CD14-positive monocyte (primary cell): ENCODE results near the gene ZFP91. TPM values are rescaled to one million over a fixed set of nuclear protein-coding genes. Genes with fewer than 3 reads are reported as not detected.

ENCODE experiments used
- DNase-seq, 3 donors: peaks; one replicate each; pipeline ENCODE4 v3.0.0-alpha.2; 2011 to 2022
- H2AFZ ChIP-seq: 2 replicates; pipeline ENCODE4 v1.6.0; 2012; ENCODE audit warnings: mild to moderate bottlenecking, low read depth, low read length, inconsistent platforms; ENCODE audit not compliant: insufficient read depth, poor library complexity, severe bottlenecking
- H3K27ac ChIP-seq, 2 donors: 1 replicate in 1 of 2; 2 replicates in 1 of 2; pipeline ENCODE4 v1.5.1; 2012 to 2013; ENCODE audit warnings: low read length in 2 of 2, control low read depth in 1 of 2, inconsistent platforms in 1 of 2, low read depth in 1 of 2, mild to moderate bottlenecking in 1 of 2
- H3K27me3 ChIP-seq, 2 donors: one replicate each; pipeline versions ENCODE4 v1.6.0 to v1.6.1; 2011 to 2013; ENCODE audit warnings: low read length in 2 of 2; ENCODE audit not compliant: control insufficient read depth in 2 of 2, insufficient read depth in 2 of 2
- H3K36me3 ChIP-seq, 2 donors: replicated peaks in 1 of 2; 1 replicate in 1 of 2; 2 replicates in 1 of 2; pipeline versions ENCODE4 v1.5.1 to v1.6.1; 2012 to 2013; ENCODE audit warnings: low read length in 2 of 2, control low read depth in 1 of 2, inconsistent platforms in 1 of 2, mild to moderate bottlenecking in 1 of 2; ENCODE audit not compliant: insufficient read depth in 2 of 2, control insufficient read depth in 1 of 2
- H3K4me1 ChIP-seq, 2 donors: 1 replicate in 1 of 2; 2 replicates in 1 of 2; pipeline versions ENCODE4 v1.5.1 to v1.6.1; 2012 to 2013; ENCODE audit warnings: low read length in 2 of 2, control low read depth in 1 of 2, inconsistent platforms in 1 of 2, mild to moderate bottlenecking in 1 of 2, moderate library complexity in 1 of 2; ENCODE audit not compliant: insufficient read depth in 2 of 2, control insufficient read depth in 1 of 2
- H3K4me2 ChIP-seq: replicated peaks from 2 replicates; pipeline ENCODE3; 2012; ENCODE audit warnings: low read length, moderate library complexity, mild to moderate bottlenecking; ENCODE audit not compliant: poor library complexity, severe bottlenecking; ENCODE audit errors: extremely low read depth
- H3K4me3 ChIP-seq, 3 experiments: fragments of 200-600 bp in 1 of 3; sonication (generic) in 1 of 3; replicated peaks in 1 of 3; 1 replicate in 2 of 3; 2 replicates in 1 of 3; pipeline ENCODE4 v1.5.1; 2011 to 2013; ENCODE audit warnings: low read length in 3 of 3, mild to moderate bottlenecking in 3 of 3, control low read depth in 2 of 3, low read depth in 2 of 3, inconsistent platforms in 1 of 3, moderate library complexity in 1 of 3
- H3K79me2 ChIP-seq: 2 replicates; pipeline ENCODE4 v1.6.0; 2012; ENCODE audit warnings: mild to moderate bottlenecking, control low read depth, inconsistent platforms, low read length, moderate library complexity; ENCODE audit not compliant: insufficient read depth
- H3K9ac ChIP-seq: 2 replicates; pipeline ENCODE4 v1.6.0; 2017; ENCODE audit warnings: low read length, mild to moderate bottlenecking; ENCODE audit not compliant: insufficient read depth, poor library complexity, severe bottlenecking
- H3K9me3 ChIP-seq, 2 donors: replicated peaks in 1 of 2; 1 replicate in 1 of 2; 2 replicates in 1 of 2; pipeline versions ENCODE4 v1.5.1 to v1.6.1; 2012 to 2013; ENCODE audit warnings: low read length in 2 of 2, control low read depth in 1 of 2; ENCODE audit not compliant: control insufficient read depth in 1 of 2, insufficient read depth in 1 of 2
- H4K20me1 ChIP-seq: 2 replicates; pipeline ENCODE4 v1.6.0; 2012; ENCODE audit warnings: mild to moderate bottlenecking, low read length, control low read depth, moderate library complexity; ENCODE audit not compliant: insufficient read depth
- H3K27ac Mint-ChIP-seq, 7 donors: one replicate each; pipeline ENCODE4 v1.8.0; 2020; ENCODE audit warnings: mild to moderate bottlenecking in 7 of 7, mixed read lengths in 7 of 7, moderate library complexity in 6 of 7, inconsistent platforms in 2 of 7
- H3K27me3 Mint-ChIP-seq, 3 donors: one replicate each; pipeline ENCODE4 v1.8.0; 2021 to 2022; ENCODE audit warnings: low read depth in 3 of 3, mild to moderate bottlenecking in 3 of 3, mixed read lengths in 3 of 3, moderate library complexity in 3 of 3, inconsistent platforms in 1 of 3
- H3K36me3 Mint-ChIP-seq, 2 donors: one replicate each; pipeline ENCODE4 v1.8.0; 2020; ENCODE audit warnings: mixed read lengths in 2 of 2, inconsistent platforms in 1 of 2, mild to moderate bottlenecking in 1 of 2
- H3K4me1 Mint-ChIP-seq: one replicate; pipeline ENCODE4 v1.8.0; 2020; ENCODE audit warnings: mild to moderate bottlenecking, mixed read lengths
- H3K4me3 Mint-ChIP-seq, 2 donors: one replicate each; pipeline ENCODE4 v1.8.0; 2020; ENCODE audit warnings: mild to moderate bottlenecking in 2 of 2, mixed read lengths in 2 of 2, moderate library complexity in 1 of 2
- H3K9me3 Mint-ChIP-seq, 7 donors: one replicate each; pipeline ENCODE4 v1.8.0; 2020 to 2022; ENCODE audit warnings: mixed read lengths in 7 of 7, mild to moderate bottlenecking in 6 of 7, moderate library complexity in 6 of 7, inconsistent platforms in 2 of 7
- CTCF ChIP-seq: fragments of 200-600 bp; IDR thresholded peaks from one replicate; pipeline ENCODE4 v1.8.0; 2022; ENCODE audit warnings: antibody characterized with exemption, mild to moderate bottlenecking
- WGBS: methylation state at CpG from one replicate; pipeline ENCODE4 v1.1.5; 2013; ENCODE audit warnings: missing lambda C conversion rate; ENCODE audit not compliant: insufficient coverage; 5-methylcytosine and 5-hydroxymethylcytosine counted together
- intact Hi-C, 2 donors: fragments of 100-400 bp; cut with micrococcal nuclease; formaldehyde crosslinking; loops; one replicate each; pipeline versions ENCODE4 v1.15.0 to v1.15.1; 2023
- polyA minus RNA-seq: library from RNA; depleted of rRNA, polyadenylated mRNA; stranded (reverse); fragments of >200 nt; gene quantifications from 2 replicates; pipeline ENCODE4 v1.2.3, GENCODE V29; 2012
- polyA plus RNA-seq, 3 donors: library from polyadenylated mRNA; depleted of rRNA in 1 of 3; unstranded in 2 of 3; stranded (reverse) in 1 of 3; fragments of 300-500 nt in 2 of 3; fragments of >200 nt in 1 of 3; fragmentation: Illumina TruSeq in 2 of 3; gene quantifications; 1 replicate in 2 of 3; 2 replicates in 1 of 3; pipeline ENCODE4 v1.2.3, GENCODE V29; 2012 to 2021
- total RNA-seq, 12 experiments: library from RNA in 1 of 12; stranded (reverse) in 1 of 12; fragments of 120-200 nt in 1 of 12; gene quantifications; one replicate each; pipeline ENCODE4 v1.2.4 and lab custom pipeline; 2013 to 2026; ENCODE audit warnings: mixed read lengths in 6 of 12, inconsistent platforms in 1 of 12

The ZFP91 gene
- 40.8 TPM for total RNA-seq (2013)
- polyA plus RNA-seq = 10 to 100 TPM in 1 of 3 donors, 1 to 10 TPM in 2; 8.0 to 15.8 (median 8.3) TPM
- polyA minus RNA-seq = 14.4 and 23.8 TPM in 2 replicates
- 86.6 to 296 (median 213) reads per million in 11 experiments for total RNA-seq (lab: John Stamatoyannopoulos, UW)

- peaks cover 62 to 76% of the 10 kb centered on the region in 2 donors for H3K4me1 ChIP-seq
- H3K9ac ChIP-seq = peak within 1 kb of the TSS; percentile 98
- Mint-ChIP-seq H3K4me3 (peak within 1 kb of the TSS; percentile 99 to 100), H3K27ac (peak within 1 kb of the TSS; percentile 100), H3K9me3 (peaks cover 0 to 2% (median 0%) of the 10 kb centered on the region in 7 donors), H3K4me1 (peaks cover 67% of the 10 kb centered on the region), H3K27me3 (peaks cover 0 to 2% (median 0%) of the 10 kb centered on the region in 3 donors), H3K36me3 (peaks cover 2 to 4% of the 10 kb centered on the region in 2 donors)
- intact Hi-C loops = loop anchor here in 1 of 2 donors (5.0 to 10.0 kb wide), 5 partner anchors 566 to 1039 kb away; partner anchors contain the start of genes FAM111A, MPEG1, OSBP and ZDHHC5
- H3K27ac ChIP-seq = peak within 1 kb of the TSS; percentile 100
- H3K4me2 ChIP-seq = peak within 1 kb of the TSS; percentile 80
- H3K4me3 ChIP-seq = peak within 1 kb of the TSS; percentile 75 to 99 (median 89)
- no peaks in the 10 kb centered on the region for H3K9me3 ChIP-seq
- H3K27me3 ChIP-seq = no peaks in the 10 kb centered on the region
- no peaks in the 10 kb centered on the region for H3K36me3 ChIP-seq
- peak; percentile 97 to 99 (median 99) for DNase-seq
- peak within 1 kb of the TSS; percentile 66 for H2AFZ ChIP-seq
- H3K79me2 ChIP-seq = peaks cover 74% of the 10 kb centered on the region
- H4K20me1 ChIP-seq = peaks cover 48% of the 10 kb centered on the region
- no peak for TF ChIP-seq CTCF
- 2% methylated on average over 26 of the region's 51 CpGs for WGBS
Measured at GRCh38 chr11:58578635-58579191, at the start of gene ZFP91. Gene ZFP91, plus strand, starts transcription at chr11:58579063. Its CDS starts 219 bp downstream, at chr11:58579282.

GRCh38 chr11:58530236-58530635, 48.6 kb upstream of the ZFP91 start:
- Histone ChIP-seq H4K20me1 (peaks cover 46% of the 10 kb centered on the region), H3K4me3 (no peak overlapping the region), H3K27me3 (no peaks in the 10 kb centered on the region), H3K27ac (no peak overlapping the region), H3K9ac (no peak overlapping the region), H3K79me2 (no peaks in the 10 kb centered on the region), H3K9me3 (no peaks in the 10 kb centered on the region), H3K4me2 (no peak overlapping the region), H2AFZ (no peak overlapping the region), H3K4me1 (peaks cover 14 to 20% of the 10 kb centered on the region in 2 donors), H3K36me3 (peaks cover 59 to 82% of the 10 kb centered on the region in 2 donors)
- H3K9me3 Mint-ChIP-seq = peaks cover 0 to 8% (median 3%) of the 10 kb centered on the region in 7 donors
- H3K27ac Mint-ChIP-seq = no peak overlapping the region
- no peak overlapping the region for H3K4me3 Mint-ChIP-seq
- WGBS = 93% methylated on average over 3 of the region's 3 CpGs
- intact Hi-C loops = no loop called here
- peaks cover 17% of the 10 kb centered on the region for H3K4me1 Mint-ChIP-seq
- no peak for DNase-seq
- no peaks in the 10 kb centered on the region for H3K27me3 Mint-ChIP-seq
- H3K36me3 Mint-ChIP-seq = peaks cover 73 to 87% of the 10 kb centered on the region in 2 donors
- TF ChIP-seq CTCF = no peak
